Esophagus (tissue), 2 donors: Measurements from ENCODE around the gene IFITM1. TPM values are rescaled to one million over a fixed set of nuclear protein-coding genes. Genes with fewer than 3 reads are reported as not detected.
"Not testable (repeated sequence)": the region's sequence is repeated elsewhere in the genome, so short reads cannot be mapped to it uniquely, and the experiment has no call there.

ENCODE experiments used
- H3K27ac ChIP-seq, 2 donors: one replicate each; pipeline ENCODE4 v1.5.1; 2013; ENCODE audit warnings: low read depth in 2 of 2, mild to moderate bottlenecking in 2 of 2, inconsistent platforms in 1 of 2, low read length in 1 of 2, moderate library complexity in 1 of 2
- H3K27me3 ChIP-seq, 2 donors: one replicate each; pipeline ENCODE4 v1.6.1; 2013; ENCODE audit warnings: low read length in 2 of 2, control low read depth in 1 of 2, mild to moderate bottlenecking in 1 of 2; ENCODE audit not compliant: insufficient read depth in 2 of 2, control insufficient read depth in 1 of 2
- H3K36me3 ChIP-seq, 2 donors: one replicate each; pipeline ENCODE4 v1.6.1; 2013; ENCODE audit warnings: low read length in 1 of 2; ENCODE audit not compliant: control insufficient read depth in 2 of 2, insufficient read depth in 2 of 2
- H3K4me1 ChIP-seq, 2 donors: one replicate each; pipeline ENCODE4 v1.6.1; 2013; ENCODE audit warnings: low read length in 1 of 2; ENCODE audit not compliant: control insufficient read depth in 2 of 2, insufficient read depth in 2 of 2
- H3K4me3 ChIP-seq, 2 donors: one replicate each; pipeline ENCODE4 v1.5.1; 2013; ENCODE audit warnings: low read length in 2 of 2, mild to moderate bottlenecking in 2 of 2, low read depth in 1 of 2, moderate library complexity in 1 of 2
- H3K9me3 ChIP-seq, 2 donors: one replicate each; pipeline ENCODE4 v1.6.1; 2013; ENCODE audit warnings: mild to moderate bottlenecking in 2 of 2, low read depth in 1 of 2, low read length in 1 of 2, moderate library complexity in 1 of 2; ENCODE audit not compliant: control insufficient read depth in 2 of 2, insufficient read depth in 1 of 2
- WGBS, 2 donors: extraction: QIAGEN DNeasy Blood & Tissue Kit; methylation state at CpG; one replicate each; pipeline ENCODE4 v1.1.7; 2013; 5-methylcytosine and 5-hydroxymethylcytosine counted together
- polyA plus RNA-seq, 2 donors: library from polyadenylated mRNA; stranded (reverse); fragments of 200-250 nt; gene quantifications; one replicate each; pipeline ENCODE4 v1.2.3, GENCODE V29; 2013
- donor health status: healthy with polysubstance abuse.
- donor health status: Bipolar disorder and iron deficiency.

The IFITM1 gene
- polyA plus RNA-seq, 2 donors = 48.2 to 112 TPM

GRCh38 chr11:309979-310572 lies 3.8 kb upstream of the IFITM1 start:
- not testable (repeated sequence) for H3K27me3 ChIP-seq, H3K4me1 ChIP-seq, H3K9me3 ChIP-seq, H3K36me3 ChIP-seq
- WGBS, 2 donors = 4 to 11% methylated on average over 5 of the region's 18 CpGs
- H3K27ac ChIP-seq = peak overlapping the region; percentile 26 to 64
- H3K4me3 ChIP-seq = peak overlapping the region in 1 of 2 donors; percentile 32

- H3K9me3 ChIP-seq, H3K4me3 ChIP-seq, H3K27ac ChIP-seq, H3K36me3 ChIP-seq, H3K27me3 ChIP-seq: not testable (repeated sequence)
- peaks cover 0 to 11% of the 10 kb centered on the region in 2 donors for H3K4me1 ChIP-seq
- 0 to 3% methylated on average over 7 to 10 of the region's 71 CpGs for WGBS, 2 donors
These were observed 2.7 kb upstream of the IFITM1 start for GRCh38 chr11:311013-311748.

- WGBS, 2 donors = 48 to 52% methylated on average over 14 of the region's 14 CpGs
- no peaks in the 10 kb centered on the region for H3K27me3 ChIP-seq
- no peaks in the 10 kb centered on the region for H3K36me3 ChIP-seq
- no peaks in the 10 kb centered on the region for H3K9me3 ChIP-seq
- no peak overlapping the region for H3K4me3 ChIP-seq
- H3K4me1 ChIP-seq = peaks cover 0 to 12% of the 10 kb centered on the region in 2 donors
- peak overlapping the region; percentile 62 to 72 for H3K27ac ChIP-seq
These were observed 1.6 kb upstream of the IFITM1 start for GRCh38 chr11:312092-312816.

GRCh38 chr11:313304-313786 lies 495 bp upstream of the IFITM1 start:
- Histone ChIP-seq H3K27me3 (no peaks in the 10 kb centered on the region), H3K4me1 (peaks cover 0 to 10% of the 10 kb centered on the region in 2 donors), H3K4me3 (peak overlapping the region; percentile 3 to 47), H3K27ac (peak overlapping the region; percentile 71 to 89), H3K36me3 (no peaks in the 10 kb centered on the region), H3K9me3 (no peaks in the 10 kb centered on the region)
- 35 to 46% methylated on average over 7 to 8 of the region's 8 CpGs for whole genome bisulfite sequencing, 2 donors

GRCh38 chr11:314554-314875 lies 675 bp downstream of the IFITM1 start:
- 27% methylated on average over 5 to 6 of the region's 6 CpGs for WGBS, 2 donors
- not testable (repeated sequence) for H3K36me3 ChIP-seq, H3K9me3 ChIP-seq, H3K4me1 ChIP-seq, H3K27me3 ChIP-seq
- peak overlapping the region; percentile 45 to 47 for H3K4me3 ChIP-seq
- peak overlapping the region; percentile 71 to 73 for H3K27ac ChIP-seq

GRCh38 chr11:315051-315481 lies 1.2 kb downstream of the IFITM1 start:
- H3K27ac ChIP-seq = peak overlapping the region; percentile 52 to 78
- no peaks in the 10 kb centered on the region for H3K36me3 ChIP-seq
- peak overlapping the region; percentile 47 to 49 for H3K4me3 ChIP-seq
- no peaks in the 10 kb centered on the region for H3K27me3 ChIP-seq
- 34 to 38% methylated on average over 9 of the region's 9 CpGs for WGBS, 2 donors
- H3K9me3 ChIP-seq = no peaks in the 10 kb centered on the region
- H3K4me1 ChIP-seq = peaks cover 0 to 6% of the 10 kb centered on the region in 2 donors

- peak overlapping the region; percentile 47 to 49 for H3K4me3 ChIP-seq
- H3K4me1 ChIP-seq = peaks cover 0 to 6% of the 10 kb centered on the region in 2 donors
- 23 to 29% methylated on average over 29 to 32 of the region's 32 CpGs for WGBS, 2 donors
- no peaks in the 10 kb centered on the region for H3K9me3 ChIP-seq
- H3K27me3 ChIP-seq = no peaks in the 10 kb centered on the region
- H3K36me3 ChIP-seq = no peaks in the 10 kb centered on the region
- peak overlapping the region; percentile 52 to 78 for H3K27ac ChIP-seq
These were observed 1.7 kb downstream of the IFITM1 start for GRCh38 chr11:315516-315994.

GRCh38 chr11:316031-316701 lies 2.3 kb downstream of the IFITM1 start:
- Histone ChIP-seq H3K27me3 (no peaks in the 10 kb centered on the region), H3K4me3 (peak overlapping the region; percentile 47 to 49), H3K36me3 (no peaks in the 10 kb centered on the region), H3K9me3 (no peaks in the 10 kb centered on the region), H3K4me1 (peaks cover 0 to 6% of the 10 kb centered on the region in 2 donors), H3K27ac (peak overlapping the region; percentile 45 to 78)
- WGBS, 2 donors = 14 to 16% methylated on average over 54 to 64 of the region's 64 CpGs

- H3K36me3 ChIP-seq = no peaks in the 10 kb centered on the region
- H3K4me1 ChIP-seq = peaks cover 0 to 6% of the 10 kb centered on the region in 2 donors
- H3K4me3 ChIP-seq = peak overlapping the region in 1 of 2 donors; percentile 47
- no peaks in the 10 kb centered on the region for H3K9me3 ChIP-seq
- no peaks in the 10 kb centered on the region for H3K27me3 ChIP-seq
- H3K27ac ChIP-seq = peak overlapping the region in 1 of 2 donors; percentile 78
- 37 to 50% methylated on average over 7 of the region's 7 CpGs for WGBS, 2 donors
These were observed 3.1 kb downstream of the IFITM1 start for GRCh38 chr11:316891-317301.
